H1 (cell line): ENCODE measurements around the gene LYRM7. TPM values are rescaled to one million over a fixed set of nuclear protein-coding genes. Genes with fewer than 3 reads are reported as not detected.
A peak's percentile ranks its signal among the peaks of the same experiment; 100 is the strongest.

ENCODE experiments used
- CTCF ChIA-PET: fragments of 300-600 bp; sonication (Branson Sonifier 250); formaldehyde crosslinking; loops from one replicate; lab custom pipeline; 2021; ENCODE audit not compliant: partially characterized antibody; lab: Charles Lee
- POLR2A ChIA-PET: fragments of 300-600 bp; sonication (Branson Sonifier 250); formaldehyde crosslinking; loops from one replicate; lab custom pipeline; 2021; ENCODE audit warnings: inconsistent platforms; ENCODE audit not compliant: partially characterized antibody; lab: Charles Lee
- DNase-seq, 2 experiments: peaks; one replicate each; pipeline versions ENCODE4 v3.0.0 to v3.0.0-alpha.2; 2010 to 2022; ENCODE audit warnings: low spot score in 2 of 2, low read depth in 1 of 2, mixed read lengths in 1 of 2
- FAIRE-seq: peaks from 2 replicates; lab custom pipeline; 2011; peaks lifted over from hg19 to GRCh38; lab: Jason Lieb, UNC
- H2AFZ ChIP-seq: 2 replicates; pipeline ENCODE4 v1.8.1; 2012; ENCODE audit warnings: low read length, inconsistent platforms
- H2AK5ac ChIP-seq: 2 replicates; pipeline ENCODE4 v1.6.1; 2013; ENCODE audit warnings: low read depth, low read length
- H2BK120ac ChIP-seq: replicated peaks from 2 replicates; pipeline ENCODE3; 2013; ENCODE audit warnings: low read depth, low read length, inconsistent platforms
- H2BK12ac ChIP-seq: 2 replicates; pipeline ENCODE4 v1.6.1; 2013; ENCODE audit warnings: low read depth, low read length
- H2BK15ac ChIP-seq: 2 replicates; pipeline ENCODE4 v1.6.1; 2013; ENCODE audit warnings: low read length
- H2BK20ac ChIP-seq: 2 replicates; pipeline ENCODE4 v1.6.1; 2013; ENCODE audit warnings: low read length
- H2BK5ac ChIP-seq: 2 replicates; pipeline ENCODE4 v1.6.1; 2013; ENCODE audit warnings: low read depth, low read length
- H3K14ac ChIP-seq: 2 replicates; pipeline ENCODE4 v1.6.1; 2013; ENCODE audit warnings: inconsistent platforms; ENCODE audit not compliant: insufficient read length
- H3K18ac ChIP-seq: 2 replicates; pipeline ENCODE4 v1.6.1; 2013; ENCODE audit warnings: low read length; ENCODE audit errors: extremely low read depth
- H3K23ac ChIP-seq: 2 replicates; pipeline ENCODE4 v1.6.1; 2013; ENCODE audit warnings: inconsistent platforms; ENCODE audit not compliant: insufficient read length
- H3K23me2 ChIP-seq: 2 replicates; pipeline ENCODE4 v1.6.1; 2013; ENCODE audit warnings: low read depth, low read length
- H3K27ac ChIP-seq: 2 replicates; pipeline ENCODE4 v1.6.1; 2011; ENCODE audit warnings: low read depth, low read length, inconsistent platforms
- H3K27me3 ChIP-seq, 4 experiments: replicated peaks in 1 of 4; 1 replicate in 1 of 4; 2 replicates in 3 of 4; pipeline versions ENCODE4 v1.6.1 to v1.8.1; 2011 to 2013; ENCODE audit warnings: low read length in 3 of 4, mild to moderate bottlenecking in 3 of 4, inconsistent platforms in 2 of 4, mixed read lengths in 2 of 4, moderate library complexity in 1 of 4; ENCODE audit not compliant: control insufficient read depth in 3 of 4, insufficient read depth in 3 of 4; ENCODE audit errors: extremely low read depth in 1 of 4
- H3K36me3 ChIP-seq, 4 experiments: 2 replicates each; pipeline versions ENCODE4 v1.6.1 to v1.8.1; 2011 to 2013; ENCODE audit warnings: mild to moderate bottlenecking in 4 of 4, low read length in 3 of 4, moderate library complexity in 2 of 4, control low read depth in 1 of 4, inconsistent platforms in 1 of 4; ENCODE audit not compliant: insufficient read depth in 4 of 4, control insufficient read depth in 2 of 4
- H3K4ac ChIP-seq: replicated peaks from 2 replicates; pipeline ENCODE3; 2013; ENCODE audit warnings: low read length, low read depth, mixed read lengths, inconsistent platforms; ENCODE audit not compliant: insufficient read length
- H3K4me1 ChIP-seq, 4 experiments: replicated peaks in 1 of 4; 1 replicate in 1 of 4; 2 replicates in 3 of 4; pipeline versions ENCODE4 v1.6.1 to v1.8.1; 2011 to 2013; ENCODE audit warnings: low read length in 3 of 4, inconsistent platforms in 2 of 4, mixed read lengths in 1 of 4; ENCODE audit not compliant: insufficient read depth in 4 of 4, control insufficient read depth in 3 of 4
- H3K4me2 ChIP-seq, 2 experiments: 2 replicates each; pipeline versions ENCODE4 v1.6.1 to v1.8.1; 2011 to 2013; ENCODE audit warnings: low read depth in 2 of 2, low read length in 2 of 2, control low read depth in 1 of 2, inconsistent platforms in 1 of 2, mild to moderate bottlenecking in 1 of 2; ENCODE audit not compliant: insufficient read depth in 1 of 2
- H3K4me3 ChIP-seq, 4 experiments: fragments of 200-600, 300-600 bp in 1 of 4; sonication (generic), shearing (Covaris generic), sonication (Bioruptor Twin) in 1 of 4; 2 replicates each; pipeline versions ENCODE4 v1.5.1 to v1.8.1; 2011 to 2016; ENCODE audit warnings: low read length in 4 of 4, low read depth in 3 of 4, control low read depth in 2 of 4, inconsistent platforms in 2 of 4, mild to moderate bottlenecking in 2 of 4, mixed read lengths in 1 of 4, moderate library complexity in 1 of 4; ENCODE audit not compliant: insufficient read depth in 2 of 4; ENCODE audit errors: extremely low read depth in 1 of 4
- H3K56ac ChIP-seq: replicated peaks from 2 replicates; pipeline ENCODE3; 2013; ENCODE audit warnings: low read depth, mild to moderate bottlenecking, mixed read lengths, low read length, inconsistent platforms; ENCODE audit not compliant: insufficient read length
- H3K79me1 ChIP-seq: 2 replicates; pipeline ENCODE4 v1.6.1; 2013; ENCODE audit warnings: low read depth, low read length, control low read depth
- H3K79me2 ChIP-seq, 2 experiments: 2 replicates each; pipeline versions ENCODE4 v1.6.1 to v1.8.1; 2012 to 2013; ENCODE audit warnings: low read length in 2 of 2, mild to moderate bottlenecking in 2 of 2, inconsistent platforms in 1 of 2; ENCODE audit not compliant: insufficient read depth in 2 of 2, control insufficient read depth in 1 of 2
- H3K9ac ChIP-seq, 4 experiments: replicated peaks in 1 of 4; 1 replicate in 1 of 4; 2 replicates in 3 of 4; pipeline versions ENCODE4 v1.6.1 to v1.8.1; 2011 to 2013; ENCODE audit warnings: low read depth in 3 of 4, low read length in 3 of 4, control low read depth in 2 of 4, mild to moderate bottlenecking in 2 of 4, moderate library complexity in 2 of 4, inconsistent platforms in 1 of 4; ENCODE audit errors: extremely low read depth in 1 of 4
- H3K9me3 ChIP-seq, 2 experiments: 2 replicates each; pipeline versions ENCODE4 v1.6.1 to v1.8.1; 2012 to 2013; ENCODE audit warnings: mild to moderate bottlenecking in 2 of 2, moderate library complexity in 2 of 2, control low read depth in 1 of 2, inconsistent platforms in 1 of 2, low read depth in 1 of 2, low read length in 1 of 2, mixed read lengths in 1 of 2; ENCODE audit not compliant: insufficient read depth in 2 of 2
- H4K20me1 ChIP-seq, 2 experiments: replicated peaks in 1 of 2; 2 replicates each; pipeline versions ENCODE3 to v1.8.1; 2011 to 2013; ENCODE audit warnings: inconsistent platforms in 2 of 2, low read length in 2 of 2, mild to moderate bottlenecking in 1 of 2; ENCODE audit not compliant: insufficient read depth in 2 of 2, control insufficient read depth in 1 of 2
- H4K5ac ChIP-seq: 2 replicates; pipeline ENCODE4 v1.6.1; 2013; ENCODE audit warnings: low read length, low read depth, mixed read lengths, inconsistent platforms; ENCODE audit not compliant: insufficient read length
- H4K8ac ChIP-seq: 2 replicates; pipeline ENCODE4 v1.8.0; 2013; ENCODE audit warnings: mild to moderate bottlenecking, moderate library complexity, low read length, inconsistent platforms; ENCODE audit not compliant: insufficient read depth; ENCODE audit errors: extremely low read depth
- H4K91ac ChIP-seq: replicated peaks from 2 replicates; pipeline ENCODE3; 2013; ENCODE audit warnings: low read length, mixed read lengths, inconsistent platforms; ENCODE audit not compliant: insufficient read length
- MAFK ChIP-seq: IDR thresholded peaks from 2 replicates; pipeline ENCODE4 v1.6.1; 2012; ENCODE audit warnings: low read depth, mild to moderate bottlenecking, improper control_type of control experiment, low read length
- SIN3A ChIP-seq, 2 experiments: IDR thresholded peaks in 1 of 2; conservative IDR thresholded peaks in 1 of 2; 2 replicates each; pipeline ENCODE4 v1.6.1; 2011 to 2012; ENCODE audit warnings: low read length in 2 of 2, improper control_type of control experiment in 1 of 2, low read depth in 1 of 2, mild to moderate bottlenecking in 1 of 2
- polyA plus RNA-seq, 7 experiments: library from polyadenylated mRNA; depleted of rRNA in 3 of 7; stranded (reverse) in 5 of 7; unstranded in 2 of 7; fragments of >200 nt in 5 of 7; fragments of 200-250 nt in 2 of 7; gene quantifications; 1 replicate in 5 of 7; 2 replicates in 1 of 7; 4 replicates in 1 of 7; pipeline versions ENCODE4 v1.2.1 to v1.2.3, GENCODE V29; 2011 to 2013; ENCODE audit warnings: missing spikeins in 2 of 7, mixed read lengths in 2 of 7
- total RNA-seq: library from RNA; stranded (reverse); fragmentation: NEBNext Ultra II Directional; extraction: Animal tissue kit (Norgen Biotek cat#: 25700); gene quantifications from 2 replicates; pipeline ENCODE4 v1.2.1, GENCODE V29; 2021

Gene LYRM7
- total and polyA plus RNA-seq, 2 of the 8 experiments (the other 6 are each of a cell fraction or from before 2014, with no cell fraction given), result 1.9 to 12.6 TPM

DNA sequence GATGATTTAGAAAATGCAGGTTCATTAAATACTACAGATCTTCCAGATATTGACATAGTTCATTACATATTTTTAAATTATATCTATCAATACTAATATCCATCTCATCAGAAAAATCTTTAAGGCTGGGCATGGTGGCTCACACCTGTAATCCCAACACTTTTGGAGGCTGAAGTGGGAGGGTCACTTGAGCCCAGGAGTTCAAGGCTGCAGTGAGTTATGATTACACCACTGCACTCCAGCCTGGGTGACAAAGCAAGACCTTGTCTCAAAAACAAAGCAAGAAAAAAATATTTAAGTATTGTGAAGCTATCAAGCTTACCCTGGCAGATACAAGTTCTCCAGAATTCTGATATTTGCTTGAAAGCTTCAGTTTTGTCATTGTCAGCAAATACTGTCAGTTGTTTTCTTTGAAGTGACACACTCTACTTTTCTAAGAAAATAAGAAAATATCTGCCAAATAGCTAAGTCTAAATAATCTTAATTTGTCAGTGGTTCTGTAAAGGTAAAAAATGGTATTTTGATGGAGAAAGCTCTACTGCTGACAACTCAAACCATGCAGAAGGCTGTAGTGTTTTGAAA, 14.9 kb downstream of the LYRM7 start:
- Histone ChIP-seq H3K9ac (no peak overlapping the region), H3K23me2 (no peaks in the 10 kb centered on the region), H3K27me3 (no peaks in the 10 kb centered on the region), H3K56ac (no peak overlapping the region), H3K79me2 (no peaks in the 10 kb centered on the region), H4K8ac (no peak overlapping the region), H3K4me1 (no peaks in the 10 kb centered on the region), H2BK5ac (no peak overlapping the region), H2BK15ac (no peak overlapping the region), H3K18ac (no peak overlapping the region), H3K4me2 (no peak overlapping the region), H3K79me1 (no peaks in the 10 kb centered on the region)
- TF ChIP-seq SIN3A (conservative IDR thresholded peaks at IDR 0.05 in 1 of 2, IDR thresholded peaks at IDR 0.05 in 1 of 2; ENCODE audit: low read depth in 1 of 2, low read length in 2 of 2) (no peak), MAFK (peak; percentile 19; the same call in 1 of the 2 replicates)
- TF ChIP-seq, all 59 proteins: peak for 1
- no peak overlapping the region for H3K23ac ChIP-seq
- H2BK120ac ChIP-seq, result no peak overlapping the region
- H2BK20ac ChIP-seq, result no peak overlapping the region
- no peak overlapping the region for H4K5ac ChIP-seq
- no peak overlapping the region for H2BK12ac ChIP-seq
- H3K14ac ChIP-seq, result no peak overlapping the region
- H3K4me3 ChIP-seq, result no peak overlapping the region
- DNase-seq, result no peak
- no peak overlapping the region for H2AK5ac ChIP-seq
- no peaks in the 10 kb centered on the region for H4K20me1 ChIP-seq
- ChIA-PET POLR2A (no interaction called here), CTCF (interaction anchor here (1.1 kb wide), 1 partner anchor 196 kb away, joined by 3 read pairs; no protein-coding TSS in a partner anchor)
- no peaks in the 10 kb centered on the region for H3K9me3 ChIP-seq
- H3K36me3 ChIP-seq, result no peaks in the 10 kb centered on the region; a peak in 2 of 8 replicates
- FAIRE-seq, result no peak
- no peak overlapping the region for H3K27ac ChIP-seq
- H3K4ac ChIP-seq, result no peak overlapping the region
- no peak overlapping the region for H2AFZ ChIP-seq
- no peak overlapping the region for H4K91ac ChIP-seq
